ENCODE measurements around the gene KIAA1217.
"Not testable (repeated sequence)": the region's sequence is repeated elsewhere in the genome, so short reads cannot be mapped to it uniquely, and the experiment has no call there.

The KIAA1217 gene

GRCh38 chr10:24465124-24465874 is 256.4 kb downstream of the KIAA1217 start:
- DNase-seq (ENCODE audit: low read depth in 3 of 3) = no peak

DNA sequence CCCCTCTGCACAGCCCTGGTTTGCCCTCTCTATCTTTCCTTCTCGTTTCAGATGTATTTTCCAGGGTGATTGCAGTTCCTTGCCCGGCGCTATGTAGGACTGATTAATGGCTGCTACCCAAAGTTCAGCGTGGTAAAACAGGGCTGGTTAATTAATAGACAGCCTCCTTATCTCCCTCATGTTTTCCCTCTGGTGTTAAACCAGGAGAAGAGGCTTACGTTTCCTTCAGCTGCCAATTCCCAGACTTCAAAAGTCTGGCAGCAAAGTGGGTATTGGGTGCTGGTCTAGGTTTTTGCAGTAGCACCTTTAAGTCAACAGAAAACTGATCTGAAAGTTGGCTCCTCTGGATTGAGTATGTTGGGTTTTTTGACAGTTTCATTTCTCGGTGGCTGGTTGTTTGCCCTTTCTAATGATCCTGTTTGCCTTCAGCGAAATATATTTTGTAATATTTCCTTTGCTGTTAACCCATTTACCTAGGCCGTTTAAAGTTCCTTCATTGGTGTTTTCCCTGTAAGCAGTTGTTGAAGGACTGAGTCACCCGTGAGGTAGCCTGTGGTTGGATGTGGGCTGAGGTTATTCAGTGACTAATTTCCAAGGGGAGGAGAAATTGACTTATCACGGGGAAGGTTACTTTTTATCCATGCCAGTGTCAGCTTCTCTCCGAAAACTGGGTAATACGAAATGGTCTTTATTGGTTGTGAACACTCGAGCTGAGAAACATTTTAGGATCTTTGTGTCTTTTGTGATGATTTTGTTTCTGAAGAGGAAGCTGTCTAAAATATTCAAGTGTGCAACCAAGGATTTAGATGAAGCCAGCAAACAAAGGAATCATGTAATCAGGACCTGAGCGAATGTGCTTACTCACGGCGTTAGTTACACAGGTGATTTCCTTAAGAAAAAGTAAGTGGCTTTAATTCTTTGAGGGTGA is 257.2 kb downstream of the KIAA1217 start:
- DNase-seq (ENCODE audit: low read depth in 3 of 3) = peak in 2 of 3 experiments; percentile 42 to 53

DNA sequence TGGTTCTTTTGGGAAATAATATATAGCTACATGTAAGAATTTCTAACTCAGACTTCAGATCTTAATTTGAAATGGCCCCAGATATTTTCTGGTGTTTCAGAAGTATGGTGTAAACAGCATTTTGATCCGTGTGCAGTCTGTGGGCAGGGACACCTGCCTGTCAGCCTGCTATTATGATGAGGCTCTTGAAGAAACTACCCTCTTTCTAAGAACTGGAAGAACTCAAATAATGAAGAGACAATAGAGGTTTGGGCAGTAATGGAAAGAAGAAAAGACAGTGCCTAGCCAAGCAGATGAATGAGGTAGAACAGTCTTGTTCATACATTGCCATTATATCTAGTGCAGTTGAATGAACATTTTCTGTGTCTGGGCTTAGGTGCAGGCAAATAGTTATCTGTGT is 258.2 kb downstream of the KIAA1217 start:
- DNase-seq (ENCODE audit: low read depth in 3 of 3) = no peak

DNA sequence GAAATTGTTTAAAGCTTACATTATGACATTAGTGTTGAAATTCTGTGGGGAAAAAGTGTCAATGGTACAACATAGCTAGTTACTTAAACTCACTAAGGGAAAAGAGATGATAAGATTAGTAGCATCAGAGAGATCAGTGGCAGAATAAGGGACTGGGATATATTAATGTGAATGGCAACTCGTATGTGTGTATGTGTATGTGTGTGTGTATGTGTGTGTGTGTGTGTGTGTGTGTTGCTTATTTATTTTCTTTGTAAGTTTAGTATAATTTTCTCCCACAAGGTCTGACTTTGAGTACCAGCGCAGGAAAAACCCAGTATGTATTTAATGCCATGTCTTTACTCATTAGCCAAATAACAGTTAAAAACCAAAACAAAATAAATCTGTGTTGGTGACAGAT is 258.7 kb downstream of the KIAA1217 start:
- DNase-seq (ENCODE audit: low read depth in 3 of 3) = no peak

DNA sequence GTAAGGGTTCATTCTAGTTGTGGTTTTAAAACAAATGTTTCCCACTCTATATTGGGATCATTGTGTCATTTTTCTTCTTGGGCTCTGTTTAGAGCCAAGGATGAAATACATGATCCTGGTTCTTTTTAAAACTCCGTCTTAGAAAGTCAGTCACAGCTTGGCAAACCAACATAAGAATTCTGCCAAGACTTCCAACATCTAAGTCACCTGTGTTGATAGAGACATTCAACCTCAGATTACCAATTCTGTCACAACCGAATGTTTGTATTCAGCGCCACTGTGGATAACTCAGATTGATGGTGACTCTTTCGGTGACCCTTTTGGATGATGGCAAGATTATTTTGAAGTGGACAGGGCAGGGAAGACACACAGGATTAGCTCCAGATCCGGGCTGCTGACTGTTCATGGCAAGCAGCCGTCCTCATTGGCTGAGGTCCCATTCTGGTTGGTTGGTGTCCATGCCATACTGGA is 259.4 kb downstream of the KIAA1217 start:
- no peak for DNase-seq (ENCODE audit: low read depth in 3 of 3)

- no peak for DNase-seq (ENCODE audit: low read depth in 3 of 3)
Observed at GRCh38 chr10:24469993-24470392, 261.1 kb downstream of the KIAA1217 start.

- DNase-seq (ENCODE audit: low read depth in 3 of 3) = no peak
Observed at GRCh38 chr10:24475598-24475997, 266.7 kb downstream of the KIAA1217 start.

- no peak for DNase-seq (ENCODE audit: low read depth in 3 of 3)
Observed at GRCh38 chr10:24476913-24477701, 268.2 kb downstream of the KIAA1217 start.

DNA sequence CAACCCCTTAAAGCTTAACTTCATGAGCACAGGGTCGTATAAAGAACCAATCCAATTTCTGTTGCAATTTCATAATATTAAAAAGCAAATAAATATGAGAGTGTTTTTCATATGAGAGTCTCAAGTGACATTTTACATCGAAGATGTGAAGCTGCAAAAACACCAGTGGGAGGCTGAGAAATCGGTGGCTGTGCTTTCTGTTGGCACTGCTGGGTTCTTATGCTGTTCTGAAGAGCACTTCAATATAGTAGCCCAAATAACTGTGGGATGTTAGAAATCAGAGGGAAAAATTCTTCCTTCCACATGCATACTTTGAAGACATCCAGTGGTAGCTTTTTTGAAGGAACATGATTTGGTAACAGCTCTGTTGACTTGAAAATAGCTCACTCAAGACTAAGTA is 269.0 kb downstream of the KIAA1217 start:
- no peak for DNase-seq (ENCODE audit: low read depth in 3 of 3)

DNA sequence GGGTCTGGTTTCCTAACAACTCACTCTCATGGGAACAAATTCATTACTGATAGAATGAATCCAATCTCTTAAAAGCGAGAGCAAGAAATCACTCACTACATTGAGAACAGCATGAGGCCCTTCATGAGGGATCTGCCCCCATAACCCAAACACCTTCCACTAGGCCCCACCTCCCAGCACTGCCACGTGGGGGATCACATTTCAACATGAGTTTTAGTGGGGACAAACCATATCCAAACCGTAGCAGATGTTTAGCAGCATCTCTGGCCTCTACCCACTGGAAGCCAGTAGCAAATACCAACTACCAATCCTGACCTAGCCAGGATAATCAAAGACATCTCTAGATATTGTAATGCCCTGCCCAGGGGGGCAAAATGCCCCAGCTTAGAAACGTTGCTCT is 270.9 kb downstream of the KIAA1217 start:
- DNase-seq (ENCODE audit: low read depth in 3 of 3) = no peak

DNA sequence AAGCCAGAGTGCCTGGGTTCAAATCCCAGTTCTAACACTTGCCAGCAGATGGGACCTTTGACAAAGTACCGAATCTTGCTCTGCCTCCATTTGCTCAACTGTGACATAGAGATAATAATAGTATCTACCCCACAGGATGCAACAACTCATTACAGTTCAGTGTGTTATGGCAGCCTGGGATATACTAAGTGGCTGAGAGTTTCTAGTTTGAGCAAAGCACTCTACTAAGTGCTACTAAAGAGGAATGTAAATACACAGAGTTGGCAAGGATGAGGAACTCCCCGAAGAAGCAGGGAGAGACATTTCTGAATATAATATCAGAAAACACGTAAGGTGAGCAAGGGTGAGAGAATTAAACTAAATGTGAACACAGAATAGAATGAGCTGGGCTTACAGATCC is 271.5 kb downstream of the KIAA1217 start:
- DNase-seq (ENCODE audit: low read depth in 3 of 3) = no peak

- DNase-seq (ENCODE audit: low read depth in 3 of 3) = no peak
Observed at GRCh38 chr10:24481241-24481640, 272.3 kb downstream of the KIAA1217 start.

GRCh38 chr10:24482713-24483112 is 273.8 kb downstream of the KIAA1217 start:
- not testable (repeated sequence) for DNase-seq (ENCODE audit: low read depth in 3 of 3)

DNA sequence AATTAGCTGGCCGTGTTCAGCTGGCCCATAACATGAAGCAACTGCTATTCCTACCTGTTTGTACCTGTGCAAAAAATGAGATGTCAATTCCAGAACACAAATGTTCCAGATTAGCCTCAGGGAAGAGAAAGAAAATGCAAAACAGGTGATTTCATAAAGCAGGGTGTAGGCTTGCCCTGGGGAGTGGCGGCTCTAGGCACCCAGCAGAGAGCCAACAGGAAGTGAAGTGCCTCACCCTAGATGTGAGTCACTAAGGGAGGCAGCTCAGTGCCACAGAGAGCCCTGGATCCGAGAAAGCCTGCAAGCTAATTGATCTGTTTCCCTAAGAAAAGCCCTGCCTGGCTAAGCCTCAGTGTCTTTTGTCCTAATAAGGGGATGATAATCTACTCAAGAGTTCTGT is 274.8 kb downstream of the KIAA1217 start:
- DNase-seq (ENCODE audit: low read depth in 3 of 3) = peak in 1 of 3 experiments; percentile 7

GRCh38 chr10:24484771-24485170 is 275.8 kb downstream of the KIAA1217 start:
- DNase-seq (ENCODE audit: low read depth in 3 of 3) = no peak

GRCh38 chr10:24485304-24485703 is 276.4 kb downstream of the KIAA1217 start:
- DNase-seq (ENCODE audit: low read depth in 3 of 3) = no peak

DNA sequence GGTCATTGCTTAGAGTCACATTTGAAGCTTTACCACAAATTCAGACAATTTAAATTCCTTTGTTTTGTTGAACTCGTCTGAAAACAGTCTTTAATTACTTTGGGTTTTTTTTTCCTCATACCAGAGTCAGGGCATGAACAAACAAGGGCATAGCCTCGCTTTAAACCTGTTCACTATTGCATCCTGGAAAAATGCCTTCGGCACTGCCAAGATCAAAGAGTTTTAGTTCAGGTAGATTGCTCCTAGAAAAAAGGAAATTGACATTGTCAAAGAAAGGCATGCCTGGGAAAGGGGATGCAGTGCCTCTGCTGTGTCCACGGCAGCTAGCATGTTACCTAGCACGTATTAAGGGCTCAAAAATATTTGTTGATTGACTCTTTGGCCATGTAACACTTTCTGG is 279.7 kb downstream of the KIAA1217 start:
- no peak for DNase-seq (ENCODE audit: low read depth in 3 of 3)

DNA sequence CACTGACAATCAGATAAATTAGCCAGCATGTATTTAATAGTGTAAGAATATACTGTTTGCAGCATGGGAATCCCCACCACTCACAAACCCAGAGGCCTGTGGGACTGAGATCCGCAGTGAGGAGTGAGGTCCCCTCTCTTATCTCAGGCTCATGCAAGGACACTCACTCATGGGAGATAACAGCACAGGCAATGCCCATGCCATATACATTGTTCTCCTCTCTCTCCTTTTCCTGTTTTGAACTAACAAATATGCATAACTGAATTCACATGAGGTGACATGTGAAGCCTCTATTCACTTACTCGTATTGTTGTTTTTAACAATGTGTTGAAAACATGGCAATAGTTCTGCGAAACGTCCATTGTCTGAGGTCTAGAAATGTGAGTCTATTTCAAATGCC is 284.2 kb downstream of the KIAA1217 start:
- no peak for DNase-seq (ENCODE audit: low read depth in 3 of 3)

DNA sequence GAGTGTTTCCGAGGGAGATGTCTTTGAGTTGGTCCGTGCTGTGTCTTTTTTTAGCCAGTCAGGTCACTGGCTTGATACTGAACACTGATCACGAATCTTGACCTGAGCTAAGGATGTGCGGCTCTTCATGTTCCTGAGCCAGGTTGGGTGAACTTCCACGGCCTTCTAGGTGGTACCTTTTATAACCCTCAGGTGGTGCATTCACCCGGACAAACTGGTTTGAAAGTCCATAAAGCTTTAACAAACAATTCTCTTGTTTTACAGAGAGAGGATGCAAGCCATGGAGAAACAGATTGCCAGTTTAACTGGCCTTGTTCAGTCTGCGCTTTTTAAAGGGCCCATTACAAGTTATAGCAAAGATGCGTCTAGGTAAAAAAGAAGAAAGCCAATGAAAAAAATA is 285.3 kb downstream of the KIAA1217 start:
- no peak for DNase-seq (ENCODE audit: low read depth in 3 of 3)

DNA sequence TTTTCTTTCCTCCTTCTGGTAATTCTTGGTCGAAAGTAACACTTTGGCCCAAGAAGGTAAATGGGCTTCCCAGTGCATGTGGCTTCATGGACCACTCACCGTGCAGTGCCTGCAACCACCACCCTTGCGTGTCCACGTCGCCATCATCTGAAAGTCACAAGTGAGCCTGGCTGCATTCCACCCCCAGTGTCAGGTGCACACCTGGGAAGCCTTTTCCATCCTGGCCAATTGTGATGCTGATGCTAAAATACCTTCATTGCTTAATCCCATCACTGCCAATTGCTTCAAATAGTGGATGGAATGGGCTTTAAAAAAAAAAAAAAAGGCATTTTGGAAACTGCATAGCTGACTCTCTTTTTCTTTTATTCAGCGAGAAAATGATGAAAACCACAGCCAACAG is 285.8 kb downstream of the KIAA1217 start:
- DNase-seq (ENCODE audit: low read depth in 3 of 3) = no peak

GRCh38 chr10:24495666-24496460 is 286.9 kb downstream of the KIAA1217 start:
- no peak for DNase-seq (ENCODE audit: low read depth in 3 of 3)

All from stimulated activated CD4-positive, alpha-beta T cell treated with anti-CD3 and anti-CD28 coated beads, TNF-alpha, amount 100 ng/mL, for 24 hours (primary cell).